Coronary artery (tissue), 2 donors: ENCODE results near the gene COX11.

Experiments
- DNase-seq: peaks from one replicate; pipeline ENCODE4 v3.0.0-alpha.2; 2017; ENCODE audit warnings: low spot score
- H3K27ac ChIP-seq, 2 donors: fragments of 200-600 bp; sonication (generic); one replicate each; pipeline ENCODE4 v1.5.1; 2016 to 2019
- H3K4me3 ChIP-seq: fragments of 200-600 bp; sonication (generic); 2 replicates; pipeline ENCODE4 v1.5.1; 2016; ENCODE audit warnings: mild to moderate bottlenecking, moderate library complexity
- CTCF ChIP-seq: fragments of 200-600 bp; sonication (generic); IDR thresholded peaks from one replicate; pipeline ENCODE4 v1.5.1; 2019; ENCODE audit warnings: antibody characterized with exemption

COX11 gene

GRCh38 chr17:54948380-54948779 lies 20.1 kb downstream of the COX11 start:
- Histone ChIP-seq H3K4me3 (no peak overlapping the region), H3K27ac (no peak overlapping the region)
- no peak for DNase-seq
- TF ChIP-seq CTCF, result no peak

DNA sequence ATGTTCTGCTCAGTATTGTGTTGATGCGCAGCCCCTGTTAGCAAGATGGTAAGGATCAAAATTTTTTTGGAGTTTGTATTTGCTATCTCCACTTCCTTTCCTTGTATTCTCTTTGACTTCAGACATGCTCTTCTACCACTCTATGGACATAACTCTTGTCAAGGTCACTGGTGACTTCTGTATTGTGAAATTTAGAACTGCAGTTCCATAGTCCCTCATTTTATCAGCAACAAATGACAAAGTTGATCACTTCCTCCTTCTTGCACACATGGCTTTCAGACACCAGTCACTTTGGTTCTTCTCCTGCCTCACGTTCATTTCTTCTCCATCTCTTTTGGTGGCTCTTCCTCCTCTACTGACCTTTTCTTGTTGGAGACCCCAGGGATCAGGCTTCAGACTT lies 21.1 kb downstream of the COX11 start:
- no peak for TF ChIP-seq CTCF
- no peak for DNase-seq
- H3K4me3 ChIP-seq, result no peak overlapping the region
- no peak overlapping the region for H3K27ac ChIP-seq

DNA sequence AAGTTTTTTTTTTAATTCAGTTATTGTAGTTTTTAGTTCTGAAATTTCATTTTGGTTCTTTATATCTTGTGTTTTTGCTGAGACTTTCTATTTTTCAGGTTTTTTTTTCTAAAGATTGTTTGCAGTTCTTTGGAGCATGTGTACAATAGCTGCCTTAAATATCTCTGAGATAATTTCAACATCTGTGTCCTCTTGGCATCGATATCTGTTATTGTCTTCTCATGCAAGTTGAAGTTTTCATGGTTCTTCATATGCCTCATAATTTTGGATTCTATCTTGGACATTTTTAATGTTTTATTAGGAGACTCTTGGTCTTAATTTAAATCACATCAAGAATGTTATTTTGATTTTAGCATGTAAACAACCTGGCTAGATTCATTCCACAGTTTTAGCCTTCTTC lies 22.8 kb downstream of the COX11 start:
- Histone ChIP-seq H3K27ac (no peak overlapping the region), H3K4me3 (no peak overlapping the region)
- no peak for TF ChIP-seq CTCF
- DNase-seq, result no peak

GRCh38 chr17:54945231-54945630 lies 23.2 kb downstream of the COX11 start:
- no peak for TF ChIP-seq CTCF

DNA sequence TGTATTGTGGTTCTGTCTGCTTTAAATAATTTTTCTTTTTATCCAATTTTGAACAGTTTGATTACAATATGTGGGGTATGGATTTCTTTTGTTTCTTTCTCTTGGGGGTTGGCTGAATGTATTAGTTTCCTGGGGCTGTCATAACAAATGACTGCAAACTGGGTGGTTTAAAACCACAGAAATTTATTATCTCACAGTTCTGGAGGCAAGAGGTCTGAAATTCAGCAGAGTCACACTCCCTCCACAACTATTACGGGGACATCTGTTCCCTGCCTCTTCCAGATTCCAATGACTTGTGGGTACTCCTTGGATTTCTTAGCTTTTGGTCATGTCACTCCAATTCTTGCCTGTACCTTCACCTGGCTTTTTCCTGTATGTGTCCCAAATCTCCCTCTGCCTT lies 23.7 kb downstream of the COX11 start:
- TF ChIP-seq CTCF, result no peak
- DNase-seq, result no peak
- H3K27ac ChIP-seq, result no peak overlapping the region
- H3K4me3 ChIP-seq, result no peak overlapping the region

More at GRCh38 chr17:54945231-54945630, 23.2 kb downstream of the COX11 start:
- Histone ChIP-seq H3K27ac (no peak overlapping the region), H3K4me3 (no peak overlapping the region)
- no peak for DNase-seq

DNA sequence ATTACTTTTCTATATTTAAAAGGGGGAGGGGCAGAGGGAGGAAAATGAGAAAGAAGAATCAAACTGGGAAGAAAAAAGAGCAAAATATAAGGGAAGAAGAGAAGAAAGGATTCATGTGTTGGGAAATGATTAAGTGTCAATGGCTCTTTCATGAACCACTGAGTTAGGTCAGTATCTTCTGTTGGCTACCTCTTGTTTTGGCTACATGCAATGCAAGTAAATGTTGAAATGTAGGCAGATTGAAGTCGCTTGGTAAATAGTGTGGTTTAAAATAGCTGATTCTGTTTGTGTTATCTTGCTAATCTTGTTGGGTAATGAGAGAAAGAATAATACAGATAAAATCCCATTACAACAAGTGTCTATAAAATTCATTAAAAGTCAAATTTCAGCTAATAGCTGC lies 27.2 kb downstream of the COX11 start:
- no peak for TF ChIP-seq CTCF
- H3K27ac ChIP-seq, result no peak overlapping the region
- DNase-seq, result no peak
- H3K4me3 ChIP-seq, result no peak overlapping the region

DNA sequence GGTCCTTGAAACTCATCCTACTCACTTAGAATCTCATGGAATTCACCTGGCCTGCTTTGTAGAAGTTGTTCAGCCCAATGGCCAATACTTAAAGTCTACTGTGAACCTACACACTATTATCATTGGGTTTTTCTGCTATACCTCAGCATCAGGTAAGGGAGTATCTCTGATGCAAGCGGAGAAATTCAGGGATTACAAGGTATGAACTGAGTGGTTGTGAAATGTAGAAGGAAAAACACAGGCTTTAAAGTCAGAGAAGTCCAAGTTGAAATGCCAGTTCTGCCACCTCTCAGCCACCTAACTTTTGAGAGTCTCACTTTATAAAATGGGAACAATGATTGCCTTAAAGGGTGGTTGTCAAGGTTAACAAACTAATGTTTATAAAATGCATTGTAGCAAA lies 31.0 kb downstream of the COX11 start:
- DNase-seq, result no peak
- no peak for TF ChIP-seq CTCF
- Histone ChIP-seq H3K27ac (no peak overlapping the region), H3K4me3 (no peak overlapping the region)
